Activated CD4-positive, alpha-beta T cell treated with anti-CD3 and anti-CD28 coated beads, Interleukin-2, amount 10 ng/mL, durations not matched to agents 24 days and 14 days (primary cell): ENCODE data around the gene ZNF835. TPM values are rescaled to one million over a fixed set of nuclear protein-coding genes. Genes with fewer than 3 reads are reported as not detected.

Experiments used
- DNase-seq: peaks from one replicate; pipeline ENCODE4 v3.0.0; 2022
- H3K27ac Mint-ChIP-seq: one replicate; pipeline ENCODE4 v1.8.0; 2022; ENCODE audit warnings: mild to moderate bottlenecking, mixed read lengths
- H3K27me3 Mint-ChIP-seq: one replicate; pipeline ENCODE4 v1.8.0; 2022; ENCODE audit warnings: mixed read lengths
- H3K36me3 Mint-ChIP-seq: one replicate; pipeline ENCODE4 v1.8.0; 2022; ENCODE audit warnings: low read depth, mild to moderate bottlenecking, mixed read lengths
- H3K4me1 Mint-ChIP-seq: one replicate; pipeline ENCODE4 v1.8.0; 2021; ENCODE audit warnings: mixed read lengths
- H3K4me3 Mint-ChIP-seq: one replicate; pipeline ENCODE4 v1.8.0; 2022; ENCODE audit warnings: mild to moderate bottlenecking, moderate library complexity, mixed read lengths
- H3K9me3 Mint-ChIP-seq: one replicate; pipeline ENCODE4 v1.8.0; 2021; ENCODE audit warnings: mixed read lengths
- intact Hi-C: fragments of 100-400 bp; cut with micrococcal nuclease; formaldehyde crosslinking; loops from one replicate; pipeline ENCODE4 v1.15.1; 2023
- total RNA-seq: library from RNA; stranded (reverse); gene quantifications from 2 replicates; pipeline ENCODE4 v1.2.3, GENCODE V29; 2022

The ZNF835 gene
- 0.40 and 0.43 TPM in 2 replicates for total RNA-seq

- DNase-seq: peak; percentile 82
- H3K4me3 Mint-ChIP-seq: peak within 1 kb of the TSS; percentile 73
- peaks cover 3% of the 10 kb centered on the region for H3K36me3 Mint-ChIP-seq
- H3K27me3 Mint-ChIP-seq: no peaks in the 10 kb centered on the region
- intact Hi-C loops: no loop called here
- no peak within 1 kb of the TSS for H3K27ac Mint-ChIP-seq
- no peaks in the 10 kb centered on the region for H3K4me1 Mint-ChIP-seq
- H3K9me3 Mint-ChIP-seq: peaks cover 16% of the 10 kb centered on the region
These were observed at the start of gene ZNF835 for GRCh38 chr19:56671613-56671994. ZNF835 (minus strand) TSS chr19:56671757; CDS start chr19:56665198, 6,559 bp downstream.

- no peaks in the 10 kb centered on the region for H3K27me3 Mint-ChIP-seq
- peaks cover 27% of the 10 kb centered on the region for H3K9me3 Mint-ChIP-seq
- intact Hi-C loops: no loop called here
- DNase-seq: no peak
- H3K27ac Mint-ChIP-seq: no peak overlapping the region
- H3K4me1 Mint-ChIP-seq: no peaks in the 10 kb centered on the region
- H3K36me3 Mint-ChIP-seq: no peaks in the 10 kb centered on the region
- H3K4me3 Mint-ChIP-seq: no peak overlapping the region
These were observed 48.7 kb upstream of the ZNF835 start for GRCh38 chr19:56720281-56720680.

GRCh38 chr19:56718231-56718630 lies 46.7 kb upstream of the ZNF835 start:
- no peaks in the 10 kb centered on the region for H3K4me1 Mint-ChIP-seq
- no peak overlapping the region for H3K27ac Mint-ChIP-seq
- no peak for DNase-seq
- H3K4me3 Mint-ChIP-seq: no peak overlapping the region
- no peaks in the 10 kb centered on the region for H3K36me3 Mint-ChIP-seq
- intact Hi-C loops: no loop called here
- peaks cover 18% of the 10 kb centered on the region for H3K9me3 Mint-ChIP-seq
- no peaks in the 10 kb centered on the region for H3K27me3 Mint-ChIP-seq

GRCh38 chr19:56712611-56713276 lies 41.2 kb upstream of the ZNF835 start:
- Mint-ChIP-seq H3K27me3 (no peaks in the 10 kb centered on the region), H3K4me1 (no peaks in the 10 kb centered on the region), H3K4me3 (no peak overlapping the region), H3K27ac (no peak overlapping the region), H3K9me3 (peaks cover 25% of the 10 kb centered on the region), H3K36me3 (no peaks in the 10 kb centered on the region)
- DNase-seq: no peak
- intact Hi-C loops: no loop called here

GRCh38 chr19:56710437-56710836 lies 38.9 kb upstream of the ZNF835 start:
- Mint-ChIP-seq H3K27me3 (no peaks in the 10 kb centered on the region), H3K27ac (no peak overlapping the region), H3K9me3 (peaks cover 34% of the 10 kb centered on the region), H3K4me1 (no peaks in the 10 kb centered on the region), H3K4me3 (no peak overlapping the region), H3K36me3 (no peaks in the 10 kb centered on the region)
- intact Hi-C loops: no loop called here
- no peak for DNase-seq

- H3K27me3 Mint-ChIP-seq: no peaks in the 10 kb centered on the region
- intact Hi-C loops: no loop called here
- no peaks in the 10 kb centered on the region for H3K36me3 Mint-ChIP-seq
- H3K9me3 Mint-ChIP-seq: peaks cover 32% of the 10 kb centered on the region
- no peak for DNase-seq
- no peak overlapping the region for H3K4me3 Mint-ChIP-seq
- no peaks in the 10 kb centered on the region for H3K4me1 Mint-ChIP-seq
- no peak overlapping the region for H3K27ac Mint-ChIP-seq
These were observed 36.3 kb upstream of the ZNF835 start for GRCh38 chr19:56707821-56708220.

- Mint-ChIP-seq H3K9me3 (peaks cover 32% of the 10 kb centered on the region), H3K27me3 (no peaks in the 10 kb centered on the region), H3K4me1 (no peaks in the 10 kb centered on the region), H3K4me3 (no peak overlapping the region), H3K27ac (no peak overlapping the region), H3K36me3 (no peaks in the 10 kb centered on the region)
- intact Hi-C loops: no loop called here
- DNase-seq: no peak
These were observed 34.4 kb upstream of the ZNF835 start for GRCh38 chr19:56705939-56706338.

GRCh38 chr19:56701895-56702294 lies 30.3 kb upstream of the ZNF835 start:
- Mint-ChIP-seq H3K27me3 (no peaks in the 10 kb centered on the region), H3K36me3 (no peaks in the 10 kb centered on the region), H3K4me3 (no peak overlapping the region), H3K9me3 (peaks cover 28% of the 10 kb centered on the region), H3K4me1 (no peaks in the 10 kb centered on the region), H3K27ac (no peak overlapping the region)
- intact Hi-C loops: no loop called here
- no peak for DNase-seq

- Mint-ChIP-seq H3K4me1 (no peaks in the 10 kb centered on the region), H3K27ac (no peak overlapping the region), H3K4me3 (no peak overlapping the region), H3K9me3 (peaks cover 20% of the 10 kb centered on the region), H3K36me3 (no peaks in the 10 kb centered on the region), H3K27me3 (no peaks in the 10 kb centered on the region)
- DNase-seq: no peak
- intact Hi-C loops: no loop called here
These were observed 28.0 kb upstream of the ZNF835 start for GRCh38 chr19:56699552-56699951.

- Mint-ChIP-seq H3K4me3 (no peak overlapping the region), H3K9me3 (peaks cover 26% of the 10 kb centered on the region), H3K27me3 (no peaks in the 10 kb centered on the region), H3K27ac (no peak overlapping the region), H3K36me3 (peaks cover 2% of the 10 kb centered on the region), H3K4me1 (no peaks in the 10 kb centered on the region)
- intact Hi-C loops: no loop called here
- no peak for DNase-seq
These were observed 20.8 kb upstream of the ZNF835 start for GRCh38 chr19:56692206-56692895.

- Mint-ChIP-seq H3K27me3 (no peaks in the 10 kb centered on the region), H3K4me3 (no peak overlapping the region), H3K27ac (no peak overlapping the region), H3K36me3 (peaks cover 2% of the 10 kb centered on the region), H3K9me3 (peaks cover 29% of the 10 kb centered on the region), H3K4me1 (no peaks in the 10 kb centered on the region)
- DNase-seq: no peak
- intact Hi-C loops: no loop called here
These were observed 19.1 kb upstream of the ZNF835 start for GRCh38 chr19:56690670-56691069.

GRCh38 chr19:56689198-56689597 lies 17.6 kb upstream of the ZNF835 start:
- no peaks in the 10 kb centered on the region for H3K4me1 Mint-ChIP-seq
- H3K27me3 Mint-ChIP-seq: no peaks in the 10 kb centered on the region
- DNase-seq: no peak

GRCh38 chr19:56687031-56687430 lies 15.5 kb upstream of the ZNF835 start:
- intact Hi-C loops: no loop called here
- no peak for DNase-seq
- Mint-ChIP-seq H3K27me3 (no peaks in the 10 kb centered on the region), H3K4me3 (no peak overlapping the region), H3K9me3 (peaks cover 17% of the 10 kb centered on the region), H3K4me1 (no peaks in the 10 kb centered on the region), H3K27ac (no peak overlapping the region), H3K36me3 (peaks cover 2% of the 10 kb centered on the region)

More at GRCh38 chr19:56689198-56689597, 17.6 kb upstream of the ZNF835 start:
- intact Hi-C loops: no loop called here
- Mint-ChIP-seq H3K9me3 (peaks cover 33% of the 10 kb centered on the region), H3K4me3 (no peak overlapping the region), H3K36me3 (peaks cover 2% of the 10 kb centered on the region), H3K27ac (no peak overlapping the region)

GRCh38 chr19:56683116-56683515 lies 11.6 kb upstream of the ZNF835 start:
- Mint-ChIP-seq H3K4me3 (no peak overlapping the region), H3K4me1 (no peaks in the 10 kb centered on the region), H3K9me3 (peaks cover 23% of the 10 kb centered on the region), H3K36me3 (no peaks in the 10 kb centered on the region), H3K27ac (no peak overlapping the region), H3K27me3 (no peaks in the 10 kb centered on the region)
- intact Hi-C loops: no loop called here
- no peak for DNase-seq
